HepG2 (cell line): ENCODE measurements around the gene IZUMO4. TPM values are rescaled to one million over a fixed set of nuclear protein-coding genes. Genes with fewer than 3 reads are reported as not detected.

ENCODE experiments used
- ATAD3A ChIP-seq: sonication (generic); formaldehyde crosslinking; IDR thresholded peaks from 2 replicates; pipeline ENCODE4 v1.4.0; 2020; ENCODE audit warnings: missing genetic modification reagents
- DR1 ChIP-seq: sonication (generic); formaldehyde crosslinking; IDR thresholded peaks from 2 replicates; pipeline ENCODE4 v1.8.0; 2021; ENCODE audit warnings: mild to moderate bottlenecking, missing genetic modification reagents, inconsistent platforms
- GPN1 ChIP-seq: sonication (generic); formaldehyde crosslinking; IDR thresholded peaks from 2 replicates; pipeline ENCODE4 v1.5.1; 2020; ENCODE audit warnings: missing genetic modification reagents, borderline replicate concordance
- HIC2 ChIP-seq: sonication (generic); formaldehyde crosslinking; IDR thresholded peaks from 2 replicates; pipeline ENCODE4 v1.9.0; 2022; ENCODE audit warnings: low read depth, missing genetic modification reagents
- IRF9 ChIP-seq: sonication (generic); formaldehyde crosslinking; IDR thresholded peaks from 2 replicates; pipeline ENCODE4 v1.8.0; 2022; ENCODE audit warnings: missing genetic modification reagents, mild to moderate bottlenecking, borderline replicate concordance
- KDM4B ChIP-seq: sonication (generic); formaldehyde crosslinking; IDR thresholded peaks from 2 replicates; pipeline ENCODE4 v1.4.0; 2020; ENCODE audit warnings: missing genetic modification reagents
- NAIF1 ChIP-seq: sonication (generic); formaldehyde crosslinking; IDR thresholded peaks from 2 replicates; pipeline ENCODE4 v1.5.0; 2020; ENCODE audit warnings: mild to moderate bottlenecking, missing genetic modification reagents, borderline replicate concordance
- NR2C2 ChIP-seq: sonication (generic); formaldehyde crosslinking; IDR thresholded peaks from 2 replicates; pipeline ENCODE4 v1.4.0; 2020; ENCODE audit warnings: missing genetic modification reagents, mild to moderate bottlenecking, moderate library complexity, borderline replicate concordance
- PAWR ChIP-seq: sonication (generic); formaldehyde crosslinking; IDR thresholded peaks from 2 replicates; pipeline ENCODE4 v1.4.0; 2020; ENCODE audit warnings: missing genetic modification reagents, mild to moderate bottlenecking, borderline replicate concordance
- PITX1 ChIP-seq: sonication (generic); formaldehyde crosslinking; IDR thresholded peaks from 2 replicates; pipeline ENCODE4 v1.5.1; 2020; ENCODE audit warnings: mild to moderate bottlenecking, missing genetic modification reagents
- POLR2G ChIP-seq: fragments of 200-400 bp; formaldehyde crosslinking; IDR thresholded peaks from 2 replicates; pipeline ENCODE4 v1.6.1; 2018; ENCODE audit warnings: mild to moderate bottlenecking, low read depth, low read length, moderate library complexity
- RERE ChIP-seq: IDR thresholded peaks from 2 replicates; pipeline ENCODE4 v1.6.1; 2016; ENCODE audit warnings: low read depth, missing genetic modification reagents, missing compliant biosample characterization
- SNAPC2 ChIP-seq: sonication (generic); formaldehyde crosslinking; IDR thresholded peaks from 2 replicates; pipeline ENCODE4 v1.8.1; 2022; ENCODE audit warnings: mild to moderate bottlenecking, missing genetic modification reagents
- TBP ChIP-seq: sonication (generic); formaldehyde crosslinking; IDR thresholded peaks from 2 replicates; pipeline ENCODE4 v1.5.0; 2020; ENCODE audit warnings: missing genetic modification reagents
- ZBTB10 ChIP-seq: sonication (generic); formaldehyde crosslinking; IDR thresholded peaks from 2 replicates; pipeline ENCODE4 v1.4.0; 2020; ENCODE audit warnings: missing genetic modification reagents, borderline replicate concordance
- ZBTB21 ChIP-seq: sonication (generic); formaldehyde crosslinking; IDR thresholded peaks from 2 replicates; pipeline ENCODE4 v1.4.0; 2020; ENCODE audit warnings: missing genetic modification reagents
- ZFY ChIP-seq: sonication (generic); formaldehyde crosslinking; IDR thresholded peaks from 2 replicates; pipeline ENCODE4 v1.4.0; 2020; ENCODE audit warnings: missing genetic modification reagents
- ZNF160 ChIP-seq: sonication (generic); formaldehyde crosslinking; IDR thresholded peaks from 2 replicates; pipeline ENCODE4 v1.8.0; 2022; ENCODE audit warnings: mild to moderate bottlenecking, inconsistent platforms, missing genetic modification reagents
- ZNF563 ChIP-seq: sonication (generic); formaldehyde crosslinking; IDR thresholded peaks from 2 replicates; pipeline ENCODE4 v1.8.0; 2022; ENCODE audit warnings: mild to moderate bottlenecking, moderate library complexity, missing genetic modification reagents
- polyA plus RNA-seq, 8 experiments: library from polyadenylated mRNA; depleted of rRNA in 3 of 8; stranded (reverse) in 7 of 8; unstranded in 1 of 8; fragments of >200 nt; fragmentation: Illumina TruSeq in 4 of 8; extraction: Trizol in 4 of 8; gene quantifications; 2 replicates each; pipeline versions ENCODE4 v1.2.1 to v1.2.3, GENCODE V29; 2011 to 2016; ENCODE audit warnings: low read depth in 4 of 8, missing spikeins in 1 of 8, mixed read lengths in 1 of 8; ENCODE audit not compliant: insufficient read depth in 1 of 8
- total RNA-seq, 5 experiments: library from RNA; depleted of rRNA; stranded (reverse); fragments of >200 nt; fragmentation: Illumina TruSeq; extraction: Trizol; gene quantifications; 2 replicates each; pipeline ENCODE4 v1.2.3, GENCODE V29; 2016; ENCODE audit warnings: low read depth in 1 of 5

The IZUMO4 gene
- total and polyA plus RNA-seq, 2 of the 13 experiments (the other 11 are each of a cell fraction or from before 2014, with no cell fraction given), result 0.77 to 3.9 TPM

GRCh38 chr19:2064788-2065524 is 31.8 kb upstream of the IZUMO4 start (continued):
- no peak for TF ChIP-seq KDM4B (CRISPR knock-in tag)
- no peak for TF ChIP-seq SNAPC2
- no peak for TF ChIP-seq ATAD3A (CRISPR knock-in tag)
- TF ChIP-seq PAWR (CRISPR knock-in tag), result no peak
- no peak for TF ChIP-seq POLR2G
- TF ChIP-seq RERE (CRISPR knock-in tag), result no peak
- TF ChIP-seq ZBTB10 (CRISPR knock-in tag), result no peak
- peak; percentile 62 for TF ChIP-seq ZFY
- TF ChIP-seq DR1 (CRISPR knock-in tag), result no peak
- no peak for TF ChIP-seq NR2C2
- TF ChIP-seq NAIF1, result no peak
- TF ChIP-seq IRF9 (CRISPR knock-in tag), result no peak
- 0 out of 2 replicates have a peak, but pooled peaks have one; percentile 10 for TF ChIP-seq HIC2
- TF ChIP-seq PITX1 (CRISPR knock-in tag), result peak; percentile 32; the same call in 1 of the 2 replicates
- no peak for TF ChIP-seq ZNF563 (CRISPR knock-in tag)
- TF ChIP-seq ZBTB21, result no peak
- TF ChIP-seq TBP (CRISPR knock-in tag), result no peak
- TF ChIP-seq GPN1 (CRISPR knock-in tag), result no peak
- no peak for TF ChIP-seq ZNF160 (CRISPR knock-in tag)
